Ovary (tissue), 3 donors: ENCODE measurements around the gene B3GNT7.

ENCODE experiments used
- EP300 ChIP-seq: sonication (generic); formaldehyde crosslinking; IDR thresholded peaks from one replicate; pipeline ENCODE4 v1.6.1; 2017; ENCODE audit warnings: antibody characterized with exemption
- POLR2A ChIP-seq: fragments of 450-650 bp; IDR thresholded peaks from one replicate; pipeline ENCODE4 v1.6.1; 2017; ENCODE audit warnings: antibody characterized with exemption, mild to moderate bottlenecking, moderate library complexity
- TF ChIP-seq, protein P1 (sequence below), 3 donors: fragments of 450-650 bp in 2 of 3; fragments of 200-600 bp in 1 of 3; IDR thresholded peaks; one replicate each; pipeline versions ENCODE4 v1.5.1 to v1.8.0; 2016 to 2022; ENCODE audit warnings: antibody characterized with exemption in 3 of 3, mild to moderate bottlenecking in 1 of 3
- donor health status: DM: no; HTN: no; CAD: no.

GRCh38 chr2:231391981-231392380, 3.5 kb upstream of the B3GNT7 start:
- TF ChIP-seq, protein P1, sequence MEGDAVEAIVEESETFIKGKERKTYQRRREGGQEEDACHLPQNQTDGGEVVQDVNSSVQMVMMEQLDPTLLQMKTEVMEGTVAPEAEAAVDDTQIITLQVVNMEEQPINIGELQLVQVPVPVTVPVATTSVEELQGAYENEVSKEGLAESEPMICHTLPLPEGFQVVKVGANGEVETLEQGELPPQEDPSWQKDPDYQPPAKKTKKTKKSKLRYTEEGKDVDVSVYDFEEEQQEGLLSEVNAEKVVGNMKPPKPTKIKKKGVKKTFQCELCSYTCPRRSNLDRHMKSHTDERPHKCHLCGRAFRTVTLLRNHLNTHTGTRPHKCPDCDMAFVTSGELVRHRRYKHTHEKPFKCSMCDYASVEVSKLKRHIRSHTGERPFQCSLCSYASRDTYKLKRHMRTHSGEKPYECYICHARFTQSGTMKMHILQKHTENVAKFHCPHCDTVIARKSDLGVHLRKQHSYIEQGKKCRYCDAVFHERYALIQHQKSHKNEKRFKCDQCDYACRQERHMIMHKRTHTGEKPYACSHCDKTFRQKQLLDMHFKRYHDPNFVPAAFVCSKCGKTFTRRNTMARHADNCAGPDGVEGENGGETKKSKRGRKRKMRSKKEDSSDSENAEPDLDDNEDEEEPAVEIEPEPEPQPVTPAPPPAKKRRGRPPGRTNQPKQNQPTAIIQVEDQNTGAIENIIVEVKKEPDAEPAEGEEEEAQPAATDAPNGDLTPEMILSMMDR (IDR thresholded peaks at IDR 0.05): no peak
- TF ChIP-seq EP300: no peak
- no peak for TF ChIP-seq POLR2A
